ENCODE measurements around the gene ALKBH4.
A peak's percentile ranks its signal among the peaks of the same experiment; 100 is the strongest.

The ALKBH4 gene

GRCh38 chr7:102433219-102434038 lies 31.2 kb downstream of the ALKBH4 start, which contains the start of gene ORAI2:
ORAI2 (plus strand) TSS chr7:102433575; CDS start chr7:102438957, 5,382 bp downstream.
- H3K4me1 ChIP-seq (ENCODE audit: control insufficient read depth, insufficient read depth, low read length): peaks cover 12% of the 10 kb centered on the region
- H3K9me3 ChIP-seq (ENCODE audit: control insufficient read depth in 2 of 2, low read length in 2 of 2): no peaks in the 10 kb centered on the region
- H3K27me3 ChIP-seq (ENCODE audit: control insufficient read depth in 1 of 2, insufficient read depth in 2 of 2, low read length in 2 of 2): no peaks in the 10 kb centered on the region
- H3K27ac ChIP-seq (ENCODE audit: low read length): no peak within 1 kb of the TSS
- H3K36me3 ChIP-seq (ENCODE audit: control insufficient read depth in 2 of 2, insufficient read depth in 2 of 2, low read length in 2 of 2): no peaks in the 10 kb centered on the region
- peak within 1 kb of the TSS; percentile 51 to 69 for H3K9ac ChIP-seq (ENCODE audit: low read length in 2 of 2)
- H3K4me3 ChIP-seq (ENCODE audit: low read length in 2 of 2): peak within 1 kb of the TSS; percentile 64 to 74

GRCh38 chr7:102432442-102433218 lies 32.0 kb downstream of the ALKBH4 start:
- Histone ChIP-seq H3K4me3 (ENCODE audit: low read length in 2 of 2) (peak overlapping the region; percentile 49 to 74), H3K27ac (ENCODE audit: low read length) (no peak overlapping the region), H3K36me3 (ENCODE audit: control insufficient read depth in 2 of 2, insufficient read depth in 2 of 2, low read length in 2 of 2) (no peaks in the 10 kb centered on the region), H3K27me3 (ENCODE audit: control insufficient read depth in 1 of 2, insufficient read depth in 2 of 2, low read length in 2 of 2) (no peaks in the 10 kb centered on the region), H3K9me3 (ENCODE audit: control insufficient read depth in 2 of 2, low read length in 2 of 2) (no peaks in the 10 kb centered on the region), H3K4me1 (ENCODE audit: control insufficient read depth, insufficient read depth, low read length) (peaks cover 12% of the 10 kb centered on the region), H3K9ac (ENCODE audit: low read length in 2 of 2) (peak overlapping the region in 1 of 2 donors; percentile 42)

- H3K9me3 ChIP-seq (ENCODE audit: control insufficient read depth in 2 of 2, low read length in 2 of 2): no peaks in the 10 kb centered on the region
- H3K36me3 ChIP-seq (ENCODE audit: control insufficient read depth in 2 of 2, insufficient read depth in 2 of 2, low read length in 2 of 2): peaks cover 0 to 1% of the 10 kb centered on the region in 2 donors
- H3K27me3 ChIP-seq (ENCODE audit: control insufficient read depth in 1 of 2, insufficient read depth in 2 of 2, low read length in 2 of 2): no peaks in the 10 kb centered on the region
- peaks cover 12% of the 10 kb centered on the region for H3K4me1 ChIP-seq (ENCODE audit: control insufficient read depth, insufficient read depth, low read length)
- H3K27ac ChIP-seq (ENCODE audit: low read length): no peak overlapping the region
- H3K9ac ChIP-seq (ENCODE audit: low read length in 2 of 2): no peak overlapping the region
- H3K4me3 ChIP-seq (ENCODE audit: low read length in 2 of 2): no peak overlapping the region
Measured at GRCh38 chr7:102431617-102432298, 32.9 kb downstream of the ALKBH4 start.

- Histone ChIP-seq H3K4me1 (ENCODE audit: control insufficient read depth, insufficient read depth, low read length) (peaks cover 10% of the 10 kb centered on the region), H3K9me3 (ENCODE audit: control insufficient read depth in 2 of 2, low read length in 2 of 2) (no peaks in the 10 kb centered on the region), H3K36me3 (ENCODE audit: control insufficient read depth in 2 of 2, insufficient read depth in 2 of 2, low read length in 2 of 2) (peaks cover 5 to 13% of the 10 kb centered on the region in 2 donors), H3K27me3 (ENCODE audit: control insufficient read depth in 1 of 2, insufficient read depth in 2 of 2, low read length in 2 of 2) (no peaks in the 10 kb centered on the region), H3K9ac (ENCODE audit: low read length in 2 of 2) (no peak overlapping the region), H3K4me3 (ENCODE audit: low read length in 2 of 2) (no peak overlapping the region), H3K27ac (ENCODE audit: low read length) (no peak overlapping the region)
Measured at GRCh38 chr7:102429141-102429899, 35.3 kb downstream of the ALKBH4 start.

- Histone ChIP-seq H3K4me1 (ENCODE audit: control insufficient read depth, insufficient read depth, low read length) (no peaks in the 10 kb centered on the region), H3K4me3 (ENCODE audit: low read length in 2 of 2) (no peak overlapping the region), H3K27me3 (ENCODE audit: control insufficient read depth in 1 of 2, insufficient read depth in 2 of 2, low read length in 2 of 2) (no peaks in the 10 kb centered on the region), H3K36me3 (ENCODE audit: control insufficient read depth in 2 of 2, insufficient read depth in 2 of 2, low read length in 2 of 2) (peaks cover 5 to 13% of the 10 kb centered on the region in 2 donors), H3K9ac (ENCODE audit: low read length in 2 of 2) (no peak overlapping the region), H3K27ac (ENCODE audit: low read length) (peak overlapping the region; percentile 18), H3K9me3 (ENCODE audit: control insufficient read depth in 2 of 2, low read length in 2 of 2) (no peaks in the 10 kb centered on the region)
Measured at GRCh38 chr7:102427019-102427405, 37.7 kb downstream of the ALKBH4 start.

GRCh38 chr7:102426268-102427018 lies 38.2 kb downstream of the ALKBH4 start:
- Histone ChIP-seq H3K9me3 (ENCODE audit: control insufficient read depth in 2 of 2, low read length in 2 of 2) (no peaks in the 10 kb centered on the region), H3K4me3 (ENCODE audit: low read length in 2 of 2) (no peak overlapping the region), H3K9ac (ENCODE audit: low read length in 2 of 2) (no peak overlapping the region), H3K4me1 (ENCODE audit: control insufficient read depth, insufficient read depth, low read length) (no peaks in the 10 kb centered on the region), H3K27me3 (ENCODE audit: control insufficient read depth in 1 of 2, insufficient read depth in 2 of 2, low read length in 2 of 2) (no peaks in the 10 kb centered on the region), H3K27ac (ENCODE audit: low read length) (peak overlapping the region; percentile 18), H3K36me3 (ENCODE audit: control insufficient read depth in 2 of 2, insufficient read depth in 2 of 2, low read length in 2 of 2) (peaks cover 5 to 13% of the 10 kb centered on the region in 2 donors)

- peak overlapping the region; percentile 18 for H3K27ac ChIP-seq (ENCODE audit: low read length)
- H3K36me3 ChIP-seq (ENCODE audit: control insufficient read depth in 2 of 2, insufficient read depth in 2 of 2, low read length in 2 of 2): peaks cover 7 to 15% of the 10 kb centered on the region in 2 donors
- no peaks in the 10 kb centered on the region for H3K9me3 ChIP-seq (ENCODE audit: control insufficient read depth in 2 of 2, low read length in 2 of 2)
- H3K4me3 ChIP-seq (ENCODE audit: low read length in 2 of 2): no peak overlapping the region
- H3K27me3 ChIP-seq (ENCODE audit: control insufficient read depth in 1 of 2, insufficient read depth in 2 of 2, low read length in 2 of 2): no peaks in the 10 kb centered on the region
- H3K4me1 ChIP-seq (ENCODE audit: control insufficient read depth, insufficient read depth, low read length): no peaks in the 10 kb centered on the region
- no peak overlapping the region for H3K9ac ChIP-seq (ENCODE audit: low read length in 2 of 2)
Measured at GRCh38 chr7:102425639-102426267, 38.9 kb downstream of the ALKBH4 start.

- Histone ChIP-seq H3K36me3 (ENCODE audit: control insufficient read depth in 2 of 2, insufficient read depth in 2 of 2, low read length in 2 of 2) (peaks cover 10 to 18% of the 10 kb centered on the region in 2 donors), H3K27ac (ENCODE audit: low read length) (no peak overlapping the region), H3K4me1 (ENCODE audit: control insufficient read depth, insufficient read depth, low read length) (no peaks in the 10 kb centered on the region), H3K4me3 (ENCODE audit: low read length in 2 of 2) (no peak overlapping the region), H3K9ac (ENCODE audit: low read length in 2 of 2) (no peak overlapping the region), H3K27me3 (ENCODE audit: control insufficient read depth in 1 of 2, insufficient read depth in 2 of 2, low read length in 2 of 2) (no peaks in the 10 kb centered on the region), H3K9me3 (ENCODE audit: control insufficient read depth in 2 of 2, low read length in 2 of 2) (no peaks in the 10 kb centered on the region)
Measured at GRCh38 chr7:102424787-102425218, 39.9 kb downstream of the ALKBH4 start.

- H3K36me3 ChIP-seq (ENCODE audit: control insufficient read depth in 2 of 2, insufficient read depth in 2 of 2, low read length in 2 of 2): peaks cover 10 to 21% of the 10 kb centered on the region in 2 donors
- no peaks in the 10 kb centered on the region for H3K4me1 ChIP-seq (ENCODE audit: control insufficient read depth, insufficient read depth, low read length)
- H3K4me3 ChIP-seq (ENCODE audit: low read length in 2 of 2): no peak overlapping the region
- no peaks in the 10 kb centered on the region for H3K27me3 ChIP-seq (ENCODE audit: control insufficient read depth in 1 of 2, insufficient read depth in 2 of 2, low read length in 2 of 2)
- H3K27ac ChIP-seq (ENCODE audit: low read length): no peak overlapping the region
- no peak overlapping the region for H3K9ac ChIP-seq (ENCODE audit: low read length in 2 of 2)
- H3K9me3 ChIP-seq (ENCODE audit: control insufficient read depth in 2 of 2, low read length in 2 of 2): no peaks in the 10 kb centered on the region
Measured at GRCh38 chr7:102424129-102424551, 40.5 kb downstream of the ALKBH4 start.
